GOT3 (cell line): ENCODE data around the gene PLCD4.
A peak's percentile ranks its signal among the peaks of the same experiment; 100 is the strongest.

Source experiments
- DNase-seq: peaks from one replicate; lab custom pipeline; 2025; ENCODE audit warnings: mixed read lengths; lab: John Stamatoyannopoulos, UW

Gene PLCD4

DNA sequence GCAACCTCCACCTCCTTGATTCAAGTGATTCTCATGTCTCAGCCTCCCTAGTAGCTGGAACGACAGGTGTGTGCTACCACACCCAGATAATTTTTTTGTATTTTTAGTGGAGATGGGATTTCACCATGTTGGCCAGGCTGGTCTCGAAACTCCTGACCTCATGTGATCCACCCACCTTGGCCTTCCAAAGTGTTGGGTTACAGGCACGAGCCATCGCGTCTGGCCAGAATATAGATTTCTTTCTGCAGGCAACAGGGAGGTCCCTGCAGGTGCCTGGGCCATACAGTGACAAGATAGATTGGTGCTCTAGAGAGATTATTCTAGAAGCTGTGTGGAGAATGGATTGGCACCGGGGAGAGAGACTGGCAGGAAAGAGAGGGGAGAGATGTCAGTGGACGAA is 13.3 kb downstream of the PLCD4 start:
- no peak for DNase-seq

GRCh38 chr2:218622606-218623365 is 15.1 kb downstream of the PLCD4 start:
- DNase-seq, result no peak

DNA sequence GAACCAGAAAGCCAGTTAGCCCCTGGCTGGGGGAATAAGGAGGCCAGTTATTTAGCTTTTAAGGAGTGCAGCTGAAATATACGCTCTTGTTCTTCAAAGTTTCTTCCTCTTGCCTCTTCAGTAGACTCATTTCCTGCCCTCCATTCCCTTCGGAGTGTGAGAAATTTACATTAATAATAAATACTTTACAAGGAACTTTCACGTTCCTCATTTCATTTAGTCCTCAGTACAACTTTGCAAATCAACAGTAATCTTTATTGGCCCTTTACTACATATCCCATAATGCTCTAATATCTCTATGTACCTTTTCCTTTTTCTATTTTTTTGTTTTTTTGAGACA is 15.6 kb downstream of the PLCD4 start:
- DNase-seq, result no peak

DNA sequence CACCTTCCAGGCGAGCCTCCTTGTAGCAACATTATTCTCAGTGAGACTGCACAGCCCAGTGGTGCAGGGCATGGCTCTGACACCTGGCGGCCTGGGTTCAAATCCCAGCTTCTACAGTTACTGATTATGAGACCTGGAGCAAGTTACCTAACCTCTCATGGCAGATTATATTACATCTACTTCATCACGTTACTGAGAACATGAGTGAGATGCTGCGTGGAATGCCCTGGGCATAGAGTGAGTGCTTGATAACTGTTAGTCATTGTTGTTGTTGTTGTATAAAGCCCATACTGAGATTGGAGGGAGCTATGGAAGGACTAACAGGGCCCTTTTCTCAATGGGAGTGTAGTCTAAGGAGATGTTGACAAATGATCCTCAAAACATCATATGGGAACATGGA is 18.7 kb downstream of the PLCD4 start:
- DNase-seq, result no peak

- no peak for DNase-seq
These were observed 20.2 kb downstream of the PLCD4 start for GRCh38 chr2:218627939-218628338.

DNA sequence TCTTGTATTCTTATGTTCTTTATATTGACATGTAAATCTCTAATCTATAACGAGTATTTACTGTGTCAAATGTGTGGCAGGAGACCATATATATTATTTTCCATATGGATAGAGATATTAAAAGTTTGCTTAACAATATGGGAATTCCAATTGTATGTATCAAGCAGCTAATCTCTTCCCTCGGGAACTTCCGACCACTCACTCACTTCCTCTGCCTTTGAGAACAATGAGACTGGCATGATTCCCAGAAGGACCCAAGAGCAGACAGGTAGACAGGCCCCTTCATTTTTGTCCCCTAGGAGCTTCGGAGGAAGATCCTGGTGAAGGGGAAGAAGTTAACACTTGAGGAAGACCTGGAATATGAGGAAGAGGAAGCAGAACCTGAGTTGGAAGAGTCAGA is 24.1 kb downstream of the PLCD4 start:
- no peak for DNase-seq

- DNase-seq, result no peak
These were observed 28.0 kb downstream of the PLCD4 start for GRCh38 chr2:218635719-218636118.

GRCh38 chr2:218638372-218638771 is 30.7 kb downstream of the PLCD4 start:
- DNase-seq, result no peak

- DNase-seq, result no peak
These were observed 34.5 kb downstream of the PLCD4 start for GRCh38 chr2:218642121-218642656.

DNA sequence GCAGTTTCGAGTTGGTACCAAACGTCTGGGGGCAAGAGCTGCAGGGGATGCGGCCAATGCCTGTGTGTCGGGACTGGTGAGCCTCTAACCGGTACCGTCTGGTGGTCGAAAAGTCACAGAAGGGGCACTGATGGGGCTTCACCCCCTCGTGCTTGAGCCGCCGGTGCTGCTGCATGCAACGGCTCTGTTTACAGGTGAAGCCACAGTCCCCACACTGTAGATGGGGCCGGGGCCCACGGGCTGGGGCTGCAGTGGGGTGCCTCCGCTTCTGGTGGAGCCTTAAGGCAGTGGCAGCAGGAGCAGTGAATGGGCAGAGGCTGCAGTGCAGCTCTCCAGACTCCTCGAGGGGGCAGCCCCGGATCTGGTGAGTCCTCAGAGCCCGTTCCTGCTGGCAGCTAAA is 35.1 kb downstream of the PLCD4 start:
- DNase-seq, result no peak

GRCh38 chr2:218643751-218644310 is 36.1 kb downstream of the PLCD4 start:
- DNase-seq, result no peak

DNA sequence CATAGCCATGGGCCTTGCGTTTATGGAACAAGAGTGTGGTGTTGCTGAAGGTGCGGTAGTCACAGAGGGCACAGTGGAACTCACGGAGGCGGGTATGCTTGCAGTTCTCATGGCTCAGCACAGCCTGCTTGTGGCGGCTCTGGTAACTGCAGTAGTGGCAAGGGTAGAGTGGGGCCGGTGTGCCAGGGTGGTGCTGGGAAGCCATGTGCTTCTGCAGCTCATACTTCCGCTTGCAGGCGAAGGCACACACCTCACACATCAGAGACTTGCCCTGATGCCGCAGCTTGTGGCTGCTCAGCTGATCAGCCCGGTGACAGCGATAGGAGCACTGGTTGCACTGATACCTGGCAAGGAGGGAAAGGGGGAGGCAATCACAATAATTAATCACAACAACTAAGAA is 37.0 kb downstream of the PLCD4 start:
- no peak for DNase-seq

DNA sequence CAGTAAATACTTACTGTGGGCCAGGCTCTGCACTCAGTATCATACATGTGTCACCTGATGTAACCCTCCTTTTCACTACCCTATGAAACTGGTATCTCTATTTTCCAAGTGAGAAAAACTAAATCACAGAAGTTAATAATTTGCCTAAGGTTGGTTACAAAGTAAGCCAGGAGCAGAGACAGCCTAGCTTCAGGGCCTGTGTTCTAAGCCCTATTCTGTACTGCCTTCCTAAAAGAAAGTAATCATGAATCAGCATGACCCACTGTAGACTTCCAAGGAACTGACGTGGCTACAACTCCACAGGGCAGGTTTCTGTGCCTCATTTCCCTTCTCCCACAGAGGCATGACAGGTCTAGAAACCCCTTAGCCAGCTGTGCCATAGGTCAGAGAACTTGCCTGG is 37.4 kb downstream of the PLCD4 start:
- no peak for DNase-seq

- DNase-seq, result no peak
These were observed 40.5 kb downstream of the PLCD4 start for GRCh38 chr2:218648088-218648786.

DNA sequence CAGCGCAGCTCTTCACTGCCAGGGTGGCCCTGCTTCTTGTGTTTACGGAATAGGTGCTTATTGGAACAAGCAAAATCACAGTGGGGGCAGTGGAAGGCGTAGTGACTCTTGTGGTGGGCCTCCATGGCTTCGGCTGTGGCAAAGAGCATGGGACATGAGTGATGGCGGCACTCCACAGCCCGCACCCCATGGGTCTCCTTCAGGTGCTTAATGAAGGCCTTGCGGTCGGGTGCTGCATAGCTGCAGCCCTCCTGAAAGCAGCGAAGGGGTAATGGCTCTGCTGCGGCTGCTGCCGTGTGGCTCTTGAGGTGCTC is 41.0 kb downstream of the PLCD4 start:
- no peak for DNase-seq

GRCh38 chr2:218655751-218656150 is 48.1 kb downstream of the PLCD4 start:
- DNase-seq, result no peak

GRCh38 chr2:218658671-218659257 is 51.1 kb downstream of the PLCD4 start:
- DNase-seq, result no peak

DNA sequence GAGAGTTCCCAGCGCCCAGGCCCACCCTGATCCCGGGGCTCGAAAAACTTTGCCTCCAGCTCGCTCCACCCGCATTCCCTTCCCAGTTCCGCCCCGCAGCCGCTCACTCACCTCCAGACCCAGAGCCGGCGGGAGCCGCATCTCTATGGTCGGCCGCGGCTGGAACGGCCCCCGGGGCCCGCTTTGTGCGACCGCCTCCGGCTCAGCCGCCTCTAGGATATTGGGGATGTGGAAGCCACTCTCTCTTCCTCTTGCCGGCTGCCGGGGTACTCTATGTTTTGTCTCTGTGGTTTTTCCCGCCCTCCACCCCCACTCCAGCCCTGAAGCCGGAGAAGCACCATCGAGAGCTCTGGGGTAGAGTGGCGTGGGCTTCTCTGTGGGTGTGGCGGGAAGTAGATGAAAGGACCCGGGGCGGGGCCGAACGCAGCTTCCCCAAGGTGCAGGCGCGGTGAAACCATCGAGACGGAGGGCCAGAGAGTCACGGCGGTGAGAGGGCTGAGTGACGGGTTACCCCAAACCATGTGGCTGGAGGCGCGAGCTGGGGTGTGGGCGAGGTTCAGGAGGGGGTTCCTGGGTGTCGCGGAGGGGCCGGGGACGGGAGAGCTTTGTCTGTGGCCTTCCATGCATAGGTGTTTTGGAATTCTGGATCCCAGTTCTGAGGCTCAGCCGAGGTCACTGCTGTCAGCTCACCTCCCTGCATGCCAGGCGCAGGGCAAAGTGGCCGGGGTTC is 51.7 kb downstream of the PLCD4 start, which contains the start of the genes BCS1L and ZNF142:
Gene BCS1L (plus strand): TSS at position 426 of the 730 bp plus-strand sequence. CDS start 1,305 bp downstream, outside the sequence.
Gene ZNF142 (minus strand): TSS at position 366 of the 730 bp plus-strand sequence. CDS start 3,194 bp downstream, outside the sequence.
- DNase-seq, result peak; percentile 54

DNA sequence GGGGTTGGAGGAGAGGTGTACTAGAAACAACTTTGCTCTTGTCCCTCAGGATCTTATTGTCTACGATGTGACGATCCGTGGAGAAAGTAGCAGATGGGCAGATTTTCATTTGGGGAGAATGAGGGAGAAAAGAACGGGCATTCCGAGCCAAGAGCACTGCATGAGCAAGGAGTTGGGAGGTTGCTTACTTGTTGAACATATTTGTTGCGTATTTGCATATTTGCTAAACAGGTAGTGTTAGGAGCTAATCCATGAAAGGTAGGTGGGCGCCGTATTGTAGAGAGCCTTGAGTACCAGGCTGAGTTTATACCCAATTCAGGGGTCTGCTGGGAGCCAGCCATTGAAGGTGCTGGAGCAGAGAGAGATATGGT is 52.3 kb downstream of the PLCD4 start:
- DNase-seq, result no peak

DNA sequence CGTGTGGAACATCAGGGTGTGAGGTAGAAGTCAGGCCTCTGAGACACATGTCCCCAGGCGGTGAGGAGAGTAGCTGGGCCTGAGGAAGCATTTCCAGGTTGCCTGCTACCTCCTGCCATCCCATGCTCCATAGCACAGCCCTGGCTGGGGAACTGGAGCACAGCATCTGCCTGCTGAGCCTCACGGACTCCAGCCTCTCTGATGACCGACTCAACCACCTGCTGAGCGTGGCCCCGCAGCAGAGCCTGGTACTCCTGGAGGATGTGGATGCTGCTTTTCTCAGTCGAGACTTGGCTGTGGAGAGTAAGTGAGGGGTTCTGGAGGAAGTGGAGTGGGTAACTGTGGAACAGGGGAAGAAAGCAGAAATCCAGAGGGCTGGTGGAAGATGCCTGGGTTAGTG is 54.7 kb downstream of the PLCD4 start:
- DNase-seq, result no peak

DNA sequence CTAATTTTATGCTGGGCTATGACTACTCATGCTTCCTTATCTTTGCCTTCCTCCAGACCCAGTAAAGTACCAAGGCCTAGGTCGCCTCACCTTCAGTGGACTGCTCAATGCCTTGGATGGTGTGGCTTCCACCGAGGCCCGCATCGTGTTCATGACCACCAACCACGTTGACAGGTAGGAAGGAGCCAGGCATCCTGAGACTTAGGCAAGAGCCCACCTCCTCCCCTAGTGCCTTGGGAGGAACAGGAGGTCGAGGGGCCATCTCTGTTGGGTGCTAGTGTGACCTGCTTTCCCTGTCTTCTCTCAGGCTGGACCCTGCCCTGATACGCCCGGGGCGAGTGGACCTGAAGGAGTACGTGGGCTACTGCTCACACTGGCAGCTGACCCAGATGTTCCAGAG is 55.1 kb downstream of the PLCD4 start:
- no peak for DNase-seq

DNA sequence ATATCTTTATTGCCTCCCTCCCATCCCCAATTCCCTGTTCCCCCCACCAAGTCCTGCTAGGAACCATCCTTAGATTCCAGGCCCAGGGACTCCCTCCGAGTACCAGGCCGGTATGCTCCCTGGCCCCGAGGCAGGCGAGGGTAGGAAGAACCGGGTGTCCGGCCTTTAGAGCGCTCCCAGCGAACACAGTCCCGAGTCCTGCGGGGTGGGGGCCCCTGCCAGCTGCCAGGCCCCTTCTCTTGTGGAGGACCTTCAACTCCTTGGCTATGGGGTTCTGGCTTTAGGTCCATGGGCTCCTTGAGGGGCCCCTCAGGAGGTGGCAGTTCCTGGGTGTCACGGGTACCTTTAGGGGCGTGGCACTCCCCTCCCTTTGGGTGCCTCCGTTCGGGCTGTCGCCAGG is 56.2 kb downstream of the PLCD4 start:
- no peak for DNase-seq
